SH-SY5Y (cell line): ENCODE results near the gene AQP10.

Source experiments
- GATA2 ChIP-seq: IDR thresholded peaks from 2 replicates; pipeline ENCODE4 v1.6.1; 2011; ENCODE audit warnings: mild to moderate bottlenecking, low read depth, low read length
- GATA3 ChIP-seq: IDR thresholded peaks from 2 replicates; pipeline ENCODE4 v1.6.1; 2011; ENCODE audit warnings: low read depth, mild to moderate bottlenecking, low read length, moderate library complexity

- TF ChIP-seq GATA2 (no peak), GATA3 (no peak)
Measured at GRCh38 chr1:154324241-154324640, 3.3 kb downstream of the AQP10 start.
